HEK293 (cell line): ENCODE data around the gene PAN2.

Experiments used
- KLF16 ChIP-seq: fragments of 450-650 bp; formaldehyde crosslinking; IDR thresholded peaks from 2 replicates; pipeline ENCODE4 v1.5.1; 2017; ENCODE audit warnings: missing biosample characterization, missing genetic modification characterization
- KLF7 ChIP-seq: fragments of 450-650 bp; formaldehyde crosslinking; IDR thresholded peaks from 2 replicates; pipeline ENCODE4 v1.5.1; 2016; ENCODE audit warnings: missing biosample characterization, missing genetic modification characterization, borderline replicate concordance
- KLF8 ChIP-seq: fragments of 450-650 bp; formaldehyde crosslinking; IDR thresholded peaks from 2 replicates; pipeline ENCODE4 v1.5.1; 2016; ENCODE audit warnings: missing biosample characterization, missing genetic modification characterization
- KLF9 ChIP-seq: fragments of 450-650 bp; formaldehyde crosslinking; IDR thresholded peaks from 2 replicates; pipeline ENCODE4 v1.5.1; 2016; ENCODE audit warnings: missing biosample characterization, missing genetic modification characterization, low read depth
- REST ChIP-seq: fragments of 450-650 bp; formaldehyde crosslinking; IDR thresholded peaks from 2 replicates; pipeline ENCODE4 v1.5.1; 2016; ENCODE audit warnings: missing biosample characterization, missing genetic modification characterization
- YY1 ChIP-seq: fragments of 450-650 bp; formaldehyde crosslinking; IDR thresholded peaks from 2 replicates; pipeline ENCODE4 v1.5.1; 2018; ENCODE audit warnings: missing biosample characterization, missing genetic modification characterization
- ZBTB48 ChIP-seq: fragments of 450-650 bp; formaldehyde crosslinking; IDR thresholded peaks from 2 replicates; pipeline ENCODE4 v1.5.1; 2016; ENCODE audit warnings: missing biosample characterization, missing genetic modification characterization
- ZBTB6 ChIP-seq: fragments of 450-650 bp; formaldehyde crosslinking; IDR thresholded peaks from 2 replicates; pipeline ENCODE4 v1.5.1; 2017; ENCODE audit warnings: missing biosample characterization, missing genetic modification characterization
- ZFP3 ChIP-seq: fragments of 450-650 bp; formaldehyde crosslinking; IDR thresholded peaks from 2 replicates; pipeline ENCODE4 v1.5.1; 2016; ENCODE audit warnings: low read depth, missing biosample characterization, missing genetic modification characterization
- ZIC2 ChIP-seq: fragments of 450-650 bp; formaldehyde crosslinking; IDR thresholded peaks from 2 replicates; pipeline ENCODE4 v1.5.1; 2016; ENCODE audit warnings: missing biosample characterization, missing genetic modification characterization
- ZNF146 ChIP-seq: fragments of 450-650 bp; formaldehyde crosslinking; IDR thresholded peaks from 2 replicates; pipeline ENCODE4 v1.5.1; 2016; ENCODE audit warnings: missing biosample characterization, missing genetic modification characterization
- ZNF184 ChIP-seq: fragments of 450-650 bp; IDR thresholded peaks from 2 replicates; pipeline ENCODE4 v1.5.1; 2018; ENCODE audit warnings: missing biosample characterization, mild to moderate bottlenecking, missing genetic modification characterization
- ZNF2 ChIP-seq: fragments of 450-650 bp; formaldehyde crosslinking; IDR thresholded peaks from 2 replicates; pipeline ENCODE4 v1.5.1; 2016; ENCODE audit warnings: missing biosample characterization, missing genetic modification characterization
- ZNF202 ChIP-seq: fragments of 450-650 bp; formaldehyde crosslinking; IDR thresholded peaks from 2 replicates; pipeline ENCODE4 v1.5.1; 2016; ENCODE audit warnings: missing biosample characterization, missing genetic modification characterization, borderline replicate concordance
- ZNF335 ChIP-seq: fragments of 450-650 bp; formaldehyde crosslinking; conservative IDR thresholded peaks from 2 replicates; pipeline ENCODE4 v1.5.1; 2016; ENCODE audit warnings: missing biosample characterization, missing genetic modification characterization
- ZNF362 ChIP-seq: fragments of 450-650 bp; formaldehyde crosslinking; IDR thresholded peaks from 2 replicates; pipeline ENCODE4 v1.5.1; 2016; ENCODE audit warnings: missing biosample characterization, missing genetic modification characterization
- ZNF366 ChIP-seq: fragments of 450-650 bp; formaldehyde crosslinking; conservative IDR thresholded peaks from 2 replicates; pipeline ENCODE4 v1.5.1; 2016; ENCODE audit warnings: missing biosample characterization, missing genetic modification characterization
- ZNF391 ChIP-seq: fragments of 450-650 bp; formaldehyde crosslinking; IDR thresholded peaks from 2 replicates; pipeline ENCODE4 v1.5.1; 2016; ENCODE audit warnings: low read depth, missing biosample characterization, missing genetic modification characterization, borderline replicate concordance
- ZNF398 ChIP-seq: fragments of 450-650 bp; formaldehyde crosslinking; IDR thresholded peaks from 2 replicates; pipeline ENCODE4 v1.5.1; 2017; ENCODE audit warnings: missing biosample characterization, missing genetic modification characterization
- ZNF449 ChIP-seq: fragments of 450-650 bp; formaldehyde crosslinking; IDR thresholded peaks from 2 replicates; pipeline ENCODE4 v1.5.1; 2017; ENCODE audit warnings: missing biosample characterization, mild to moderate bottlenecking, missing genetic modification characterization, moderate library complexity
- ZNF610 ChIP-seq: fragments of 450-650 bp; formaldehyde crosslinking; IDR thresholded peaks from 2 replicates; pipeline ENCODE4 v1.5.1; 2016; ENCODE audit warnings: missing biosample characterization, missing genetic modification characterization, borderline replicate concordance
- ZNF621 ChIP-seq: fragments of 450-650 bp; formaldehyde crosslinking; IDR thresholded peaks from 2 replicates; pipeline ENCODE4 v1.5.1; 2017; ENCODE audit warnings: missing biosample characterization, missing genetic modification characterization
- ZNF791 ChIP-seq: fragments of 450-650 bp; formaldehyde crosslinking; IDR thresholded peaks from 2 replicates; pipeline ENCODE4 v1.5.1; 2016; ENCODE audit warnings: missing biosample characterization, missing genetic modification characterization
- ZNF792 ChIP-seq: fragments of 450-650 bp; formaldehyde crosslinking; IDR thresholded peaks from 2 replicates; pipeline ENCODE4 v1.5.1; 2016; ENCODE audit warnings: missing biosample characterization, missing genetic modification characterization
- ZNF843 ChIP-seq: fragments of 450-650 bp; formaldehyde crosslinking; IDR thresholded peaks from 2 replicates; pipeline ENCODE4 v1.5.1; 2016; ENCODE audit warnings: missing biosample characterization, missing genetic modification characterization
- ZSCAN30 ChIP-seq: fragments of 450-650 bp; IDR thresholded peaks from 2 replicates; pipeline ENCODE4 v1.5.1; 2018; ENCODE audit warnings: missing biosample characterization, mild to moderate bottlenecking, missing genetic modification characterization, moderate library complexity
- ZSCAN4 ChIP-seq: fragments of 450-650 bp; formaldehyde crosslinking; IDR thresholded peaks from 2 replicates; pipeline ENCODE4 v1.5.1; 2017; ENCODE audit warnings: missing biosample characterization, missing genetic modification characterization
- ZXDB ChIP-seq: fragments of 450-650 bp; formaldehyde crosslinking; IDR thresholded peaks from 2 replicates; pipeline ENCODE4 v1.5.1; 2016; ENCODE audit warnings: missing biosample characterization, missing genetic modification characterization

The PAN2 gene

GRCh38 chr12:56299853-56300643 lies 33.8 kb downstream of the PAN2 start, which contains the start of gene CS (continued):
- TF ChIP-seq ZSCAN4 (peak; percentile 29; the same call in 1 of the 2 replicates), ZIC2 (tag by site-specific recombination) (peak; percentile 79), ZBTB48 (peak; percentile 74), KLF7 (tag by site-specific recombination) (peak; percentile 84), KLF16 (tag by site-specific recombination) (peak; percentile 21; the same call in 1 of the 2 replicates), ZBTB6 (tag by site-specific recombination) (peak; percentile 43; the same call in 1 of the 2 replicates), ZNF621 (tag by site-specific recombination) (no peak), ZNF792 (no peak), ZNF335 (tag by site-specific recombination) (peak; percentile 91), KLF8 (tag by site-specific recombination) (peak; percentile 85), ZNF449 (tag by site-specific recombination) (peak; percentile 59; the same call in 1 of the 2 replicates), ZNF146 (peak; percentile 32; the same call in 1 of the 2 replicates), ZNF398 (tag by site-specific recombination) (peak; percentile 77), ZNF366 (peak; percentile 60; the same call in 1 of the 2 replicates), ZNF2 (tag by site-specific recombination) (peak; percentile 96), ZNF843 (tag by site-specific recombination) (peak; percentile 45; the same call in 1 of the 2 replicates), ZNF610 (tag by site-specific recombination) (peak; percentile 77; the same call in 1 of the 2 replicates), ZNF202 (tag by site-specific recombination) (no peak), ZNF184 (tag by site-specific recombination) (peak; percentile 65; the same call in 1 of the 2 replicates), KLF9 (tag by site-specific recombination) (peak; percentile 76; the same call in 1 of the 2 replicates), ZFP3 (no peak), ZNF791 (tag by site-specific recombination) (no peak), REST (tag by site-specific recombination) (no peak), YY1 (tag by site-specific recombination) (no peak), ZSCAN30 (tag by site-specific recombination) (peak; percentile 93), ZNF362 (tag by site-specific recombination) (no peak), ZXDB (peak; percentile 100), ZNF391 (tag by site-specific recombination) (0 out of 2 replicates have a peak, but pooled peaks have one; percentile 61)
